Heart left ventricle (tissue), 16 donors: ENCODE measurements around the gene SUFU. TPM values are rescaled to one million over a fixed set of nuclear protein-coding genes. Genes with fewer than 3 reads are reported as not detected.

Source experiments
- ATAC-seq, 4 donors: fragments of 200-7000 bp; cut with Tn5 transposase; one replicate each; pipeline ENCODE4 v1.9.1; 2020 to 2022; ENCODE audit warnings: moderate library complexity in 4 of 4, mild to moderate bottlenecking in 3 of 4, moderate number of reproducible peaks in 1 of 4
- DNase-seq, 5 donors: peaks; one replicate each; pipeline ENCODE4 v3.0.0-alpha.2; 2020
- H3K27ac ChIP-seq, 12 donors: fragments of 200-600 bp; sonication (generic) in 4 of 12; one replicate each; pipeline versions ENCODE4 v1.5.0 to v1.8.0; 2016 to 2022; ENCODE audit warnings: mild to moderate bottlenecking in 2 of 12
- H3K27me3 ChIP-seq, 9 donors: fragments of 200-600 bp; sonication (generic) in 2 of 9; one replicate each; pipeline versions ENCODE4 v1.5.1 to v1.8.0; 2016 to 2022; ENCODE audit warnings: mild to moderate bottlenecking in 3 of 9
- H3K36me3 ChIP-seq, 9 donors: fragments of 200-600 bp; sonication (generic) in 2 of 9; one replicate each; pipeline versions ENCODE4 v1.5.0 to v1.8.0; 2018 to 2022; ENCODE audit warnings: mild to moderate bottlenecking in 2 of 9
- H3K4me1 ChIP-seq, 12 donors: fragments of 200-600 bp; sonication (generic) in 4 of 12; one replicate each; pipeline versions ENCODE4 v1.5.0 to v1.8.0; 2016 to 2022; ENCODE audit warnings: mild to moderate bottlenecking in 3 of 12
- H3K4me3 ChIP-seq, 12 donors: fragments of 200-600 bp; sonication (generic) in 4 of 12; one replicate each; pipeline versions ENCODE4 v1.5.0 to v1.8.0; 2017 to 2022; ENCODE audit warnings: mild to moderate bottlenecking in 9 of 12, moderate library complexity in 4 of 12
- H3K9me3 ChIP-seq, 12 donors: fragments of 200-600 bp; sonication (generic) in 4 of 12; one replicate each; pipeline versions ENCODE4 v1.5.0 to v1.8.0; 2016 to 2022; ENCODE audit warnings: mild to moderate bottlenecking in 1 of 12
- POLR2A ChIP-seq, 2 donors: fragments of 450-650 bp; IDR thresholded peaks; one replicate each; pipeline ENCODE4 v1.6.1; 2017; ENCODE audit warnings: antibody characterized with exemption in 2 of 2, mild to moderate bottlenecking in 2 of 2, moderate library complexity in 2 of 2
- WGBS, 4 donors: extraction: QIAGEN DNeasy Blood & Tissue Kit in 2 of 4; methylation state at CpG; one replicate each; pipeline versions ENCODE4 v1.1.5 to v1.1.7; 2013 to 2018; 5-methylcytosine and 5-hydroxymethylcytosine counted together
- intact Hi-C, 10 donors: fragments of 100-400 bp; cut with DNase I; formaldehyde crosslinking; loops; one replicate each; pipeline versions ENCODE4 v1.11.1 to v1.14.2; 2022
- polyA plus RNA-seq, 2 donors: library from polyadenylated mRNA; stranded (reverse); fragments of 200-250 nt; gene quantifications; one replicate each; pipeline ENCODE4 v1.2.3, GENCODE V29; 2013
- total RNA-seq, 9 donors: library from RNA; depleted of rRNA in 2 of 9; stranded (reverse); fragments of >200 nt in 2 of 9; fragmentation: NEBNext Ultra II Directional in 3 of 9; extraction: Animal tissue kit (Norgen Biotek cat#: 25700) in 3 of 9; gene quantifications; one replicate each; pipeline versions ENCODE4 v1.1.0 to v1.2.4, GENCODE V29; 2016 to 2023
- TF ChIP-seq, protein P1 (sequence below), 12 donors: fragments of 200-600 bp; sonication (generic) in 4 of 12; IDR thresholded peaks; one replicate each; pipeline versions ENCODE4 v1.5.0 to v1.8.0; 2018 to 2022; ENCODE audit warnings: antibody characterized with exemption in 12 of 12, mild to moderate bottlenecking in 5 of 12
- donor health status: ischemic (EF 13 %, LVEDD 7.1; RV severe dilation, severe dysfunction).
- donor health status: healthy with polysubstance abuse.
- donor health status: DM: no; HTN: yes; CAD: no.
- donor health status: DM: no; HTN: no; CAD: no.
- donor health status: ischemic (EF 25% LVEDD 6.9; RV normal size, moderate dysfunction).
- donor health status: ischemic (EF 25% LVEDD 5.7; RV mildly dilated, moderate dysfunction).
- donor health status: healthy.
- donor health status: DM: yes; HTN: yes; CAD: no.
- donor health status: ischemic (EF 35%, LVEDD 5.7; RV mildly dilated, moderate dysfunction).
- donor health status: nonischemic (EF 11% LVEDD 7.7; RV severe dilation, severe dysfunction).
- donor health status: DM: yes; HTN: yes; CAD: no.
- donor health status: PGD.
- donor health status: ischemic (EF 29% LVEDD 5.4; RV normal size, mild dysfunction).
- donor health status: nonischemic (EF 23%, LVEDD 6.1; RV moderate dilation, normal function).

The SUFU gene
- total and polyA plus RNA-seq, 11 donors, result 3.7 to 12.7 (median 7.5) TPM

DNA sequence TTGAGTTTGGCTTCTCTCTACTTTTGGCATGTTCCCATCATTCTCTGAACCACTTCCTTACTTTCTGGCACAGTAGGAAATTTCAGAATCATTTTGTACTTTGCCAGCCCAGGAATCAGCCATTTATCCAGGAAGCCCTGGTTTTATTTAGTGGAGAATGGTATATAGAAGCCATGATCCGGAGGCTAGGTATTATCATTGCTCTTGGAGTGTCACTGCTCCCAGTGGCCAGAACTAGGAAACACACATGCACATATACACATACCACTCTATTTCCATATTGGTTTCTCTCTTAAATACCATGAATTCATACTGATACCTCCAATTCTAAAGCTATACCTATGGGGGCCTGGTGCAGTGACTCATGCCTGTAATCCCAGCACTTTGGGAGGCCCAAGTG is 36.3 kb downstream of the SUFU start:
- ATAC-seq, result peak in 1 of 4 donors; percentile 45
- Histone ChIP-seq H3K9me3 (no peaks in the 10 kb centered on the region), H3K4me3 (no peak overlapping the region), H3K27me3 (no peaks in the 10 kb centered on the region), H3K4me1 (peaks cover 0 to 14% (median 0%) of the 10 kb centered on the region in 12 donors), H3K27ac (no peak overlapping the region), H3K36me3 (no peaks in the 10 kb centered on the region)
- 62 to 85% (median 77%) methylated on average over 1 of the region's 1 CpG for WGBS, 4 donors
- intact Hi-C loops, result no loop called here
- TF ChIP-seq POLR2A (IDR thresholded peaks at IDR 0.05), result no peak
- TF ChIP-seq, protein P1, sequence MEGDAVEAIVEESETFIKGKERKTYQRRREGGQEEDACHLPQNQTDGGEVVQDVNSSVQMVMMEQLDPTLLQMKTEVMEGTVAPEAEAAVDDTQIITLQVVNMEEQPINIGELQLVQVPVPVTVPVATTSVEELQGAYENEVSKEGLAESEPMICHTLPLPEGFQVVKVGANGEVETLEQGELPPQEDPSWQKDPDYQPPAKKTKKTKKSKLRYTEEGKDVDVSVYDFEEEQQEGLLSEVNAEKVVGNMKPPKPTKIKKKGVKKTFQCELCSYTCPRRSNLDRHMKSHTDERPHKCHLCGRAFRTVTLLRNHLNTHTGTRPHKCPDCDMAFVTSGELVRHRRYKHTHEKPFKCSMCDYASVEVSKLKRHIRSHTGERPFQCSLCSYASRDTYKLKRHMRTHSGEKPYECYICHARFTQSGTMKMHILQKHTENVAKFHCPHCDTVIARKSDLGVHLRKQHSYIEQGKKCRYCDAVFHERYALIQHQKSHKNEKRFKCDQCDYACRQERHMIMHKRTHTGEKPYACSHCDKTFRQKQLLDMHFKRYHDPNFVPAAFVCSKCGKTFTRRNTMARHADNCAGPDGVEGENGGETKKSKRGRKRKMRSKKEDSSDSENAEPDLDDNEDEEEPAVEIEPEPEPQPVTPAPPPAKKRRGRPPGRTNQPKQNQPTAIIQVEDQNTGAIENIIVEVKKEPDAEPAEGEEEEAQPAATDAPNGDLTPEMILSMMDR (IDR thresholded peaks at IDR 0.05), result peak in 7 of 12 donors; percentile 8 to 41 (median 23)
- DNase-seq, result no peak

DNA sequence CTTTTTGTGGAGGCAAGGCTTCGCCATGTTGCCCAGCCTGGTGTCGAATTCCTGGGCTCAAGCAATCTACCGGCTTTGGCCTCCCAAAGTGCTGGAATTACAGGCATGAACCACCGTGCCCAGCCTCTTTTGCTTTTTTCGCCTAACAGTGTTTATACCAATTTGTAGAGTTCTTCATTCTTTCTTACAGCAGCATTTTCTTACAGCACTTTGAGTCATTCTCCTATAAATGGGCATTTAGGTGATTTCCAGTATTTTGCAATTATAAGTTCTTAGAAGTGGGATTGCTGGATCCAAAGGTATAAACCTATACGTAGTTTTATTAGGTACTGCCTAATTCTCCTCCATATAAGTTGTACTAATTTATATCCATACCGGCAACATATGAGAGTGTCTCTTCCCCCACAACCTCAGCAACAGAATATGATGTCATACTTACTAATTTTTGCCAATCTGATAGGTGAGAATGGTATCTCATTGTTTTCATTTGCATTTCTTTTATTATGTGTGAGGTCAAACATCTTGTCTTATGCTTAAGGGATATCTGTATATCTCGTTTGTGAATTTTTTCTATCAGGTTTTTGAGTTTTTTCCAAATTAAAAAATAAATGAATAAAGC is 39.1 kb downstream of the SUFU start:
- Histone ChIP-seq H3K27ac (no peak overlapping the region), H3K4me1 (peaks cover 0 to 26% (median 9%) of the 10 kb centered on the region in 12 donors), H3K9me3 (no peaks in the 10 kb centered on the region), H3K4me3 (no peak overlapping the region), H3K36me3 (no peaks in the 10 kb centered on the region), H3K27me3 (no peaks in the 10 kb centered on the region)
- 80 to 91% (median 86%) methylated on average over 8 of the region's 8 CpGs for WGBS, 4 donors
- no peak for DNase-seq
- no peak for ATAC-seq
- TF ChIP-seq, protein P1 (IDR thresholded peaks at IDR 0.05), result no peak
- intact Hi-C loops, result no loop called here

DNA sequence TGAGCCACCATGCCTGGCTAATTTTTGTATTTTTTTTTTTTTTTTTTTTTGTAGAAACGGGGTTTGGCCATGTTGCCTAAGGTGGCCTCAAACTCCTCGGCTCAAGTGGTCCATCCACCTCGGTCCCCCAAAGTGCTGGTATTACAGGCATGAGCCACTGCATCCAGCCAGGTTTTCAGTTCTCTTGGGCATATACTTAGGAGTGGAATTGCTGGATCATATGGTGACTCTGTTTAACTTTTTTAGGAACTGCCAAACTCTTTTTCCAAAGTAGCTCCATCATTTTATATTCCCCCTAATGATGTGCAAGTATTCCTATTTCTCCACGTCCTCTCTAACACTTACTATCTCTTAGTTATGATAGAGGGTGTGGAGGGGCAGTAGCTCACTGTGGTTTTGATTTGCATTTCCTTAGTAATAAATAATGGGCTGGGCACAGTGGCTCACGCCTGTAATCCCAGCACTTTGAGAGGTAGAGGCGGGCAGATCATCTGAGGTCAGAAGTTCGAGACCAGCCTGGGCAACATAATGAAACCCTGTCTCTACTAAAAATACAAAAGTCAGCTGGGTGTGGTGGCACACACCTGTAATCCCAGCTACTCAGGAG is 41.6 kb downstream of the SUFU start:
- intact Hi-C loops, result no loop called here
- WGBS, 4 donors, result 90 to 97% (median 95%) methylated on average over 6 to 7 of the region's 7 CpGs

DNA sequence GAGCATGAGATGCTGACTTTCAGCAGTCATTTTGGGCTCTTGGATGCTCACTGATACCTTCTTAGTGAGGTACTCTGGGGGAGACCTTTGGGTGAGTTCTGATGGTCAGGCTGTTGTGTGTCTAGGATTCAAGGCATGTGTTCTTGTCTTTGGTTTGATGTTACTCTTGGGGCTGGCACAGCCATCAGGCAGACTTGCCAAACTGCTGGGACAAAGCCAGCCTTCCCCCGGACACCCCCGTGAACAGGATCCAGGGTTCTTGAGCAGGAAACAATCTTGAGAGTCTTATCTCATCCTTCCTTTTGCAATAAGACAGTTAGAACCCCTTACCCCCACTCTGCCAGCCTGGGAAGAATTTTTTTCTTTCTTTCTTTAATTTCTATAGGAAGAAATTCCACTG is 42.2 kb downstream of the SUFU start:
- Histone ChIP-seq H3K27me3 (no peaks in the 10 kb centered on the region), H3K4me1 (peaks cover 0 to 25% (median 8%) of the 10 kb centered on the region in 12 donors), H3K36me3 (peaks cover 0 to 15% (median 12%) of the 10 kb centered on the region in 9 donors), H3K9me3 (no peaks in the 10 kb centered on the region), H3K27ac (no peak overlapping the region), H3K4me3 (no peak overlapping the region)
- 12 to 28% (median 15%) methylated on average over 2 of the region's 2 CpGs for WGBS, 4 donors
- no peak for DNase-seq
- intact Hi-C loops, result no loop called here
- no peak for ATAC-seq
- TF ChIP-seq, protein P1 (IDR thresholded peaks at IDR 0.05), result no peak
- TF ChIP-seq POLR2A (IDR thresholded peaks at IDR 0.05), result no peak

More for the DNA sequence above, 41.6 kb downstream of the SUFU start:
- H3K4me3 ChIP-seq, result no peak overlapping the region
- H3K27me3 ChIP-seq, result no peaks in the 10 kb centered on the region
- ATAC-seq, result no peak
- H3K36me3 ChIP-seq, result peaks cover 0 to 8% (median 5%) of the 10 kb centered on the region in 9 donors
- H3K9me3 ChIP-seq, result no peaks in the 10 kb centered on the region
- H3K4me1 ChIP-seq, result peaks cover 0 to 25% (median 8%) of the 10 kb centered on the region in 12 donors
- DNase-seq, result no peak
- TF ChIP-seq, protein P1 (IDR thresholded peaks at IDR 0.05), result no peak
- TF ChIP-seq POLR2A (IDR thresholded peaks at IDR 0.05), result no peak
- no peak overlapping the region for H3K27ac ChIP-seq
